Parathyroid adenoma (tissue), 2 donors: ENCODE results near the gene DMPK.

Experiments used
- H2AFZ ChIP-seq: fragments of 300-600 bp; sonication (generic); one replicate; pipeline ENCODE4 v1.7.0; 2017; ENCODE audit warnings: antibody characterized with exemption, mild to moderate bottlenecking
- H3K27ac ChIP-seq: fragments of 300-600 bp; sonication (generic); one replicate; pipeline ENCODE4 v1.7.0; 2017
- H3K27me3 ChIP-seq: fragments of 300-600 bp; sonication (generic); one replicate; pipeline ENCODE4 v1.7.0; 2017; ENCODE audit warnings: low read length; ENCODE audit not compliant: control insufficient read depth, insufficient read depth
- H3K36me3 ChIP-seq: fragments of 300-600 bp; sonication (generic); one replicate; pipeline ENCODE4 v1.7.0; 2017; ENCODE audit warnings: low read length; ENCODE audit not compliant: control insufficient read depth, insufficient read depth
- H3K4me1 ChIP-seq: fragments of 300-600 bp; sonication (generic); one replicate; pipeline ENCODE4 v1.7.0; 2017; ENCODE audit warnings: control low read depth
- H3K4me2 ChIP-seq: fragments of 300-600 bp; sonication (generic); one replicate; pipeline ENCODE4 v1.7.0; 2017; ENCODE audit warnings: low read length
- H3K4me3 ChIP-seq: fragments of 300-600 bp; sonication (generic); one replicate; pipeline ENCODE4 v1.7.0; 2017; ENCODE audit warnings: low read depth, low read length
- H3K79me2 ChIP-seq: fragments of 300-600 bp; sonication (generic); one replicate; pipeline ENCODE4 v1.7.0; 2017; ENCODE audit warnings: control low read depth
- H3K9ac ChIP-seq: fragments of 300-600 bp; sonication (generic); one replicate; pipeline ENCODE4 v1.7.0; 2017; ENCODE audit warnings: mild to moderate bottlenecking
- H3K9me3 ChIP-seq: fragments of 300-600 bp; sonication (generic); one replicate; pipeline ENCODE4 v1.7.0; 2017; ENCODE audit warnings: low read length; ENCODE audit not compliant: control insufficient read depth
- CTCF ChIP-seq: fragments of 300-600 bp; sonication (generic); IDR thresholded peaks from one replicate; pipeline ENCODE4 v1.7.0; 2017; ENCODE audit warnings: antibody characterized with exemption, mild to moderate bottlenecking
- donor health status: primary hyperparathyroidism.

Gene DMPK

GRCh38 chr19:45771311-45771933 lies 10.9 kb downstream of the DMPK start:
- TF ChIP-seq CTCF: no peak

GRCh38 chr19:45770192-45771101 lies 11.8 kb downstream of the DMPK start:
- H3K4me3 ChIP-seq: peak overlapping the region; percentile 82
- H3K27ac ChIP-seq: peak overlapping the region; percentile 90
- peaks cover 20% of the 10 kb centered on the region for H3K4me1 ChIP-seq
- H3K9me3 ChIP-seq: no peaks in the 10 kb centered on the region
- peaks cover 7% of the 10 kb centered on the region for H3K79me2 ChIP-seq
- H3K36me3 ChIP-seq: no peaks in the 10 kb centered on the region
- TF ChIP-seq CTCF: peak; percentile 99
- no peaks in the 10 kb centered on the region for H3K27me3 ChIP-seq
- peak overlapping the region; percentile 98 for H3K4me2 ChIP-seq
- H3K9ac ChIP-seq: no peak overlapping the region
- peak overlapping the region; percentile 92 for H2AFZ ChIP-seq

More at GRCh38 chr19:45771311-45771933, 10.9 kb downstream of the DMPK start:
- H3K4me2 ChIP-seq: peak overlapping the region; percentile 98
- no peaks in the 10 kb centered on the region for H3K9me3 ChIP-seq
- no peaks in the 10 kb centered on the region for H3K27me3 ChIP-seq
- H3K4me3 ChIP-seq: peak overlapping the region; percentile 82
- H2AFZ ChIP-seq: no peak overlapping the region
- H3K4me1 ChIP-seq: peaks cover 13% of the 10 kb centered on the region
- no peaks in the 10 kb centered on the region for H3K36me3 ChIP-seq
- peak overlapping the region; percentile 90 for H3K27ac ChIP-seq
- H3K79me2 ChIP-seq: no peaks in the 10 kb centered on the region
- no peak overlapping the region for H3K9ac ChIP-seq

GRCh38 chr19:45769821-45770191 lies 12.5 kb downstream of the DMPK start:
- H3K79me2 ChIP-seq: peaks cover 13% of the 10 kb centered on the region
- H3K4me1 ChIP-seq: peaks cover 24% of the 10 kb centered on the region
- H3K4me2 ChIP-seq: peak overlapping the region; percentile 98
- no peak overlapping the region for H3K9ac ChIP-seq
- H3K4me3 ChIP-seq: peak overlapping the region; percentile 82
- H3K36me3 ChIP-seq: no peaks in the 10 kb centered on the region
- H3K27me3 ChIP-seq: no peaks in the 10 kb centered on the region
- H3K27ac ChIP-seq: peak overlapping the region; percentile 90
- TF ChIP-seq CTCF: no peak
- peak overlapping the region; percentile 92 for H2AFZ ChIP-seq
- H3K9me3 ChIP-seq: no peaks in the 10 kb centered on the region

GRCh38 chr19:45768984-45769782 lies 13.1 kb downstream of the DMPK start, which contains the start of gene SIX5:
TSS of gene SIX5 (minus strand) at chr19:45769252. CDS start at chr19:45768844, 408 bp downstream.
- Histone ChIP-seq H3K36me3 (no peaks in the 10 kb centered on the region), H3K79me2 (peaks cover 16% of the 10 kb centered on the region), H3K27me3 (no peaks in the 10 kb centered on the region), H3K9me3 (no peaks in the 10 kb centered on the region), H3K4me1 (peaks cover 29% of the 10 kb centered on the region), H3K4me3 (peak within 1 kb of the TSS; percentile 93), H3K27ac (peak within 1 kb of the TSS; percentile 95), H2AFZ (peak within 1 kb of the TSS; percentile 92), H3K4me2 (peak within 1 kb of the TSS; percentile 98), H3K9ac (peak within 1 kb of the TSS; percentile 23)
- TF ChIP-seq CTCF: no peak
